Retina (tissue), 1 donor: ENCODE measurements around the gene SRPRB.

Experiments
- DNase-seq: peaks from one replicate; pipeline ENCODE4 v3.0.0-alpha.2; 2016

Gene SRPRB, protein sequence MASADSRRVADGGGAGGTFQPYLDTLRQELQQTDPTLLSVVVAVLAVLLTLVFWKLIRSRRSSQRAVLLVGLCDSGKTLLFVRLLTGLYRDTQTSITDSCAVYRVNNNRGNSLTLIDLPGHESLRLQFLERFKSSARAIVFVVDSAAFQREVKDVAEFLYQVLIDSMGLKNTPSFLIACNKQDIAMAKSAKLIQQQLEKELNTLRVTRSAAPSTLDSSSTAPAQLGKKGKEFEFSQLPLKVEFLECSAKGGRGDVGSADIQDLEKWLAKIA

DNA sequence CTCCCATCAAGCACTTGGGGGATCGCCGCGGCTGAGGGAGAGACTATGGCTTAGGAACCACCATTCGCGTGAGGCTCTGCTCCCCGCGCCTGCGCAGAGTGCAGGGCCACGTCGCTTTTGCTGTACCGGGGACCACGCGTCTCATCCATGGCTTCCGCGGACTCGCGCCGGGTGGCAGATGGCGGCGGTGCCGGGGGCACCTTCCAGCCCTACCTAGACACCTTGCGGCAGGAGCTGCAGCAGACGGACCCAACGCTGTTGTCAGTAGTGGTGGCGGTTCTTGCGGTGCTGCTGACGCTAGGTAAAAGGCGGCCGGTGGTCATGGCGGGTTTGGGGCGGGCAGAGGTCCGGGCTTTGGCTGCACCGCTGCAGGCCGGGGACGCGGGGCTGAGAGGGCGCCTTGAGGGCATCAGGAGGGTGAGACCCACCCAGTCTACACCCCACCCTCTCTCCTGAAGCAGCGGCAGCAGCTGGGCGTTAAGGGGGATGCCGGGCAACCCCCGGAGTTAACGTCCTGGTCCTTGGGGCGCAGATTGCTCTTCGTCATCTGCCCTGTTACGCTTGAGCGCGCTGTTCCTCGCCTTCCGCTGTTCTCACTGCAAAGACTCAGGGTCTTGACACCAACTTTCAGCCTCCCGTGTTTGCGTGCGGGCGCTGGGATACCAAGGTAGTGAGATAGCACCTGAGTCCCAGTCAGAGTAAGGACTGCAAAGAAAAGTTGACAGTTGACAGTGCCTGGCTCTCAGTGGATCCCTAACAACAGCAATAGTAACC, at the start of gene SRPRB:
Gene SRPRB (plus strand): TSS at position 114 of the 774 bp plus-strand sequence. CDS start 34 bp downstream, at position 148.
- peak; percentile 95 for DNase-seq

DNA sequence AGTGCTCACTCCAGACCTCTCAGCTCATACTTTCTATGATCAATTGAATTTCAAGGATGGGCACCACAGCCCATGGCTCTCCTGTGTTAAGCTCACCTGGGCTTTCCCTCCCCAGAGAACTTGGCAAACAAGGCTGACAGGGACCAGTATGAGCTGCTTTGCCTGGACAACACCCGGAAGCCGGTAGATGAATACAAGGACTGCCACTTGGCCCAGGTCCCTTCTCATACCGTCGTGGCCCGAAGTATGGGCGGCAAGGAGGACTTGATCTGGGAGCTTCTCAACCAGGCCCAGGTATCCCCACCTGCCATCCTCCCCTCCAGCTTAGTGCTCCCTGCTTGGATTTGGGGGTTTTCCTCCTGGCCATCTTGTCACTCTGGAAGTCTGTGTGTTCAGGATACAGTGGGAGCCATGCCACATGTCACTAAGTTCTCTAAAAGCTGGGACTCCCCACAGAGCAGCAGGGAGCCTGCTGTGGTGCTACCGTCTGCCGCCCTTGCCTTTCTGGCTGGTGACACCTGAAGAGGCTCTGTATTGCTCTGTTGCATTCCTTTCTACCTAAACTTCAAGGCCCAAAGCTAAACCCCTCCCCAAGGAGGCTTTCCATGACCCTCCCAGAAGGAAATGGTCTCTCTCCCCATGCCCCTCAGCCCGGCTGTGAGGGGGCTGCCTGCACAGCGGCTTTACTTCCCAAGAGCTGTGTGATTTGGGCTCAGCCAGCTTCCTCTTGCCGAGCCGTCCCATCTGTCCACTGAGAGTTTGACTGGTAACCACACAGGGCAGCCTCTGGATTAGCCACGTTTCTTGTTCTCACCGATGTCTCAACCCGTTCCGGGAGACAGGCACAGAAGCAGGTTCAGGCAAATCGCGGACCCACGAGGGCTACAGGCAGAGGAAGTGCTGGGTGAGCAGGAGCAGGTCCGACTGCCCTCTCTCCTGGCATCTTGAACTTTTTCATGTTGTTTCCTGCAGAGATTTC, 48.6 kb upstream of the SRPRB start:
- DNase-seq, result no peak

DNA sequence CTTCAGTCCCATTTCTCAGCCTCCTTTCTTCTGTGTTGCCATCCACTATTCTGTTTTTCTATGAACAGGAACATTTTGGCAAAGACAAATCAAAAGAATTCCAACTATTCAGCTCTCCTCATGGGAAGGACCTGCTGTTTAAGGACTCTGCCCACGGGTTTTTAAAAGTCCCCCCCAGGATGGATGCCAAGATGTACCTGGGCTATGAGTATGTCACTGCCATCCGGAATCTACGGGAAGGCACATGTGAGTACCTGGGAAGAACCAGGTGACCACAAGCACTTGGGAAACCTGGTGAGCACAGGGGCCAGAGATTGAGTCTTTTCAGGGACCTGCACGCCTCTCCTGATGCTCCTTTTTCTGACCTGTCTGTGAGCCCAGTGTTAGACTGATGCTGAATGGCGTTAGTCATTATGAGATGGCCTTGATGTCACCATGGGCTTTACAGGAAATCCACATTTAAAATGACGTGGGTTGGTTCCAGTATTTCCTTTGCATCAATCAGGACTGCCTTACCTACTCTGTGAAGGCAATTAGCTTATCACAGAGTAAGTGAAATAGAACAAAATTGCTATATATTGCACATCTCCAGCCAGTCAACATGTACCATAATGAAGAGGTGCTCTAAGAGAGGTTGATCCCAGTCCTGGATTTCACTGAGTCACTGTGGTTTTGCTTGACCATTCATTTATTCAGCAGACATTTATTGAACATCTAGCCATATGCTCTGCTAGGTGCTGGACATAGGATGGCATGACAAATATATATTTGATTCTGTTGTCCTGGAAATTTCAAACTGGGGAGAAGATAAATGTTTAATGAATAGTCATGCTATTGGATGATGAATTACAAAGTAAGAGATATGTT, 47.7 kb upstream of the SRPRB start:
- DNase-seq, result no peak

DNA sequence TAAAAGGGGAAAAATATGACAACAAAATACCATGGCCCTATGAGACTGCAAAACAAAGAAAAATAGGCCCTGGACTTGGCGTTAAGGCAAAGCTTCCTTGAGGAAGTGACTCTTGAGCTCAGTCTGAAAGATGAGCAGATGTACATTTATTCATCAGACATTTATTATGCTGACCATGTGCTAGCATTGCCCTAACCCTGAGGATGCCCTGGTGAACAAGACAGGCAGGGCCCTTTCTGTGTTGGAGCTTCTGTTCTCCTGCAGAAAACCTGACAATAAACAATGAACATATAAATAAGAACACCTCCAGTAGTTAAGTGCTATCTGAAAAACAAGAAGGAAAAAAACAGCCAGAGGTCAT, 47.1 kb upstream of the SRPRB start:
- DNase-seq, result no peak

DNA sequence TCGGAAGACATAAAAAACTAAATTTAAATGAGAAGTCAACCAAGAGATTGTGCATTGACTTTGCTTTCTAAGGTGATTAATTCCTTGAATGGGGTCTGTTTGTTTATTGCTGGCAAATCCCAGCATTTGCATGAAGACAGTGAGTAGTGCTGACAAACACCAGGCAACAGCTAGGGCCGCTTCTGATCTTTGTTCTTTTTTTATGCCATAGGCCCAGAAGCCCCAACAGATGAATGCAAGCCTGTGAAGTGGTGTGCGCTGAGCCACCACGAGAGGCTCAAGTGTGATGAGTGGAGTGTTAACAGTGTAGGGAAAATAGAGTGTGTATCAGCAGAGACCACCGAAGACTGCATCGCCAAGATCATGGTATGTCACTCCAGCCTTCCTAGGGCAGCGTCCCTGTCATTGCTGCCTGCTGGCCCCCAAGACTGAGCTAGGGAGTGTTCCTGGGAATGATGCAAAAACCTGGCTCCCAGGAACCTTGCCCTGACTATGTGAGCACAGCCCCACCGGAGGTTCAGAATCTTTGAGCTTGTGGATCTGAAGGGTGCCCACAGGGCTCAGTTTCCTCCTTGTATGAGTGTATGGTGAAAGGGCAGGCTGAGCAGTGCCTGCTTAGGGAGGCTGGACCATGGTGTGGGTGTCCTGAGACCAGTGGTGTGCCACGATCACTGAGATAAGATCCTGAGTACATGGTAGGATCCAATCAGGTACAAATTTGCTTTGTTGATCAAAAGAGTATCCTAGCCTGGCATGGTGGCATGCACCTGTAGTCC, 46.5 kb upstream of the SRPRB start:
- DNase-seq, result no peak

DNA sequence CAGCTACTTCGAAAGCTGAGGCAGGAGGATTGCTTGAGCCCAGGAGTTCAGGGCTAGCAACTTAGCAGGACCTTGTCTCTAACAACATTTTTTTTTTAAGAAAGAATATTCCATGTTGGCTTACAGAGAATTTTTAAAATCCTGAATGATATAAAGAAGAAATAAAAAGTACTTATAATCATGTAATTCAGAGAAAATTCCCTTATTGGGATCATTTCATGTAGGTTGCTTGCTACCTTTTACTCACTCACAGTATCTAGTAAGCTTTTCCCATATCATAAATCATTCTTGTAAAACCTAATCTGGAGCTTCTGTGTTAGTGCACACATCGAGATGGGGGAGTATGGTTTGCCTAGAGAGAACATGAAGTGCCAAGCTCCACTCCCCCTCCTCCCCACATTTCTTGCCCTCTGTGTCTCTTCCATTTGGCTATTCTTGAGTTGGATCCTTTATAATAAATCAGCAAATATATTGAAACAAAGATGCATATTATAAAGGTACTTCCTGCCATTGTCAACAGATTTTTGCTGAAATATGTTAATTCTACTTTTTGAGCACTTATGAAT, 45.8 kb upstream of the SRPRB start:
- no peak for DNase-seq

DNA sequence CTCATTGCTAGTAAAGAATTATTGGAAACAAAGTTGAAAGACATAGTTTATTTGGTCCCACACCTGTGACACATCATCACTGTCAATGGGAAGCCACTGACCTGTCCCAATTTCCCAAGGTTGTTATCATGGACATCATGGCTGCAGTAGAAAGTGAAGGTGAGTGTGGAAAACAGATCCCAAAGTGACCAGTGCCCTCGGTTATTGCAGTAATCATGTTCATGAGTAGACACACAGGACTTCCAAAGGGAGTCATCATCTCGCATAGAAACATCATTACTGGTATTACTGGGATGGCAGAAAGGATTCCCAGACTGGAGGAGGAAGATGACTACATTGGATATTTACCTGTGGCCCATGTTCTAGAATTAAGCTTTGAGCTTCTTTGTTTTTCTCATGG, 44.7 kb upstream of the SRPRB start:
- no peak for DNase-seq

DNA sequence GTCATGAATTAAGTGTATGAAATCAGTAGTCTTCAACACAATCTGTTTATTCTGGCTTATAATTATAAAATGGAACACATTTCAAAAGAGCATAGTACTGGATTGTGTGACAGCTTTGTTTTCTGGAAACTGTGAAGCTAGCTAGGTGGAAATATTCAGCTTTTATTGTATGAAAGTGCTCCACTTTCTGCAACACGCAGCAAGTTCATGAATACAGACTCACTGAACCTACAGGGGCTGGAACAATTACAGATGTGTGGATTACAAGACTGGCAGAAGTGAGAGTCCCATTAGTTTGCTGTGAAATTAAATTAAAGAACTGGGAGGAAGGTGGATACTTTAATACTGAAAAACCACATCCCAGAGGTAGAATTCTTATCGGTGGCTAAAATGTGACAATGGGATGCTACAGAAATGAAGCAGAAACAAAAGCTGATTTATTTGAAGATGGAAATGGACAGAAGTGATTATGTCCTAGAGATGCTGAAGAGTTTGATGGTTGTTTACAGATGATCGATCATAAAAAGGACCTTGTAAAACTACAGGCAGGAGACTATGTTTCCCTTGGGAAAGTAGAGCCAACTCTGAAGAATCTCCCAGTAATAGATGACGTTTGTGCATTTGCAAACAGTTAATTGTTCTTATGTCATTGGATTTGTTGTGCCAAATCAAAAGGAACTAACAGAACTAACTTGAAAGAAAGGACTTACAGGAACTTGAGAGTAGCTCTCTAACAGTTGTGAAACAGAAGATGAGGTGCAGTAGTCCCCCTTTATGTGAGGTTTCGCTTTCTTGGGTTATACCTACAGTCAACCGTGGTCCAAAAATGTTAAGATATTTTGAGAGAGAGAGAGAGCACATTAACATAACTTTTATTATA, 43.8 kb upstream of the SRPRB start:
- no peak for DNase-seq

DNA sequence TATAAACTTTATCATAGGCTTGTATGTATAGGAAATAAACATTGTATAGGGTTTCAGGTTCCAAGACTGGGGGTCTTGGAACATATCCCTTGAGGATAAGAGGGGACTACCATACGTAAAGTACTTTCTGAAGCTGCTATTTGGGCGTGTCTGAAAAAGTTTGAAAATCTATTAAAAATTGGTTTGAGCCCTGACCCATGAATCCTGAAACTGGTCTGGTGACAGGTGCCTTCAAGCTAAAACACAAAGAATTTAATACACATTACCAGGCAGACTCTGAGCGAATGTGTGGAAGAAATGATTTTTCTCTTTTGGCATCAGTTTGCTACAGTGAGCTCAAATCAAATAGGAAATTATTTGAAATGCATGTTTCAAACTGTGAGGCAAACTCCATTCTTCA, 43.1 kb upstream of the SRPRB start:
- DNase-seq, result no peak

DNA sequence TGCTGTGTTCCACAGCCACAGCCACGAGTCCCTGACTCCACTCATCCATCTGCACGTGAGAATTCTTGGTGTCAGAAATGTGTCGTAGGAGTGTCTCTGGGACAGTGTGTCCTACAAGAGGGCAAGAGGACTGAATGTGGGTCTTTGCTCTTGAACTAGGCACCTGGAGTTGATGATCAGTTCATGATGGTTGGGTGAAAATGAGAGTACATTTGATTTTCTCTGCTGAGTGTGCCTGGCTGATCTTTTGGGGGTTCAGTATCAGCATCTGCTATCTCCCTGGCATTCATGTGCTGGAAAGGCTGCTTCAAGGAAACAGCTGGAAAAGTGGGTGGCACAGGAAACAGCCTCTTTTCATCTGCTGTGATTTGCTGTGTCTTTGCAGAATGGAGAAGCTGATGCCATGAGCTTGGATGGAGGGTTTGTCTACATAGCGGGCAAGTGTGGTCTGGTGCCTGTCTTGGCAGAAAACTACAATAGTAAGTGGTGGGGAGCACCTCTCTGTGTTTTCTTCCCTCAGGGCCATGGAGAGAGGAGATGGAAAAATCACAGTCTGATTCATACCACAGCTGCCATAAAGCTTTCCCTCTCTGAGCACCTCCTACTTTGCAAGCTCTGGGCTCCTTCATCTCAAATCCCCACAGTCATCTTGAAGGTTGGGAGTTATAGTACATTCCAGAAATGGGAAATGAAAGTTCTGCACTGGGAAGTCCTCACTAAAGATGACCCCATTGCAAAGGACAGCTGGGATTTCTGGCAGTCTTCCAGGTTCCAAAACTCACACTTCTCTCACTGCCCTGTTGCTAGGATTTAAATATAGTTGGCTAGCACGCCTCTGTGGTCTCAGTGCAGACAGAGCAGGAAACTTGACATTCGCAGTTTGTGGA, 41.6 kb upstream of the SRPRB start:
- DNase-seq, result no peak

DNA sequence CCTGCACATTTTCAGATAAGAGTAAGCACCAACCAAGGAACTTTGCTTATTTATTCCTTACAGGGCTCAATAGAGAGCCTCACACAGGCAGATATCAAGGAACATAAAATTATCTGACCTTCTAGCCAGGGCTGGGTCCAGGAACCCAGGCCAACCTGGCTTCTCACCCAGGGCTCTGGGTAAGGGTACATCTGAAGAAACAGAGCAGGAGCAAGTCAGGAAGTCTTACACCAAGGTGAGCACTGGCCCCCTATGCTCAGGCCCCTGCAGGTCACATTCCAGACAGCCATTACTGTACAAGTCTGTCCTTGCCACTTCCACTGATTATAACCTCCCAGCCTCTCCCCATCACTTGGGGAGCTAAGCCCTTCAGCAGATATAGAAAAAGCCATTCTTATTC, 40.4 kb upstream of the SRPRB start:
- DNase-seq, result no peak

DNA sequence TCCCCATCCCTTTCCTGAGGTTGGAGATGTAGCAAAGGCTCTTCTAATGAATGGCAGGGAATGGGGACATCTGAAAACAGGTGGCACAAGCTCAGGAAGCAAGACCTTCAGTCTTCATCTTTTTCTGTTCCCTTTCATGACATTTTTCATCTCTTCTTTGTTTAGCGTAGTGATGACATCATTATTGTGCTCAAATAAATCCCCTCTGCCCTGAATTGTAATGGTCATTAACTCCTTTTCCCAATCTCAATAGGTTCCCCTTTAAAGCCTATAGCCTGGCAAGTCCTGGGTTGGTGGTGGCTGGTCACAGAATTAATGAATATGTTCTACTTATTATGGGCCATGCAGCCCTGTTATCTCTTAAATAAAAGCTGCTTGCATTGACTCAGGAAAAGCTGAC, 38.0 kb upstream of the SRPRB start:
- DNase-seq, result no peak

DNA sequence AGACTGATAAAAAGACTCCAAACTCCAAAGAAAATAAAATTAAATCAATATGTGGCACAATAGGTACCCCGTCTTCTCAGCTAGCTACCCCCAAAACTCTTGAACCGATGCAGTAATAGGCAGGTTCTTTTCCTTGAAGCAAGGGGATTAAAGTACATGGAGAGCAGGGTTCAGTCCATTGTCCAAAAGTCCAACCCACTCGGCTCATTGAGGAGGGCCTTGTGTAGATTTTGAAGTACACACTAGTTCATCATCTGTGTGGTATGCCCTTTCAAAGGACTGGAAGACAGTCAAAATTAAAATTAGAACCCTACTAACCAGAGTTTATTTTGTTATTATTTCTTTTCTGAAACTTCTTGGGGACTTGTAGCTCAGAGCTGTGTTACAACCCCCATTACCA, 36.1 kb upstream of the SRPRB start:
- DNase-seq, result no peak

DNA sequence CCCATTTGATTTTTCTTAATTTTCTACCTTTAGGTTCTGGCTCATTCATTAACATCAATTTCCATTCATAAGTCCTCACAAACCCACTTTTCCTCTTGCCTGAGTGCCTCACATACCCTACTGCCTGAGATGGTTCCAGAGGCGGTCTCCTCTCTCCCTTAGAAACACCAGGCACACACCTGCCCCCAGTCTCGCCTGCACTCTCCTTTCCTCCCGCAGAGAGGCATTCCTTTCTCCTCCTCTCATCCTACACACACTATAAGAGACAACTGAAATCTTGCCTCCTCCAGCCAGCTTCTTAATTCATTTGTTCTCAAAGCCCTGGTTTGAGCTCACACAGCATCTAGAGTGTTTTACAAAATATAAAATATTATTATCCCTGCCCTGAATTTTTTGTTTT, 31.9 kb upstream of the SRPRB start:
- no peak for DNase-seq

DNA sequence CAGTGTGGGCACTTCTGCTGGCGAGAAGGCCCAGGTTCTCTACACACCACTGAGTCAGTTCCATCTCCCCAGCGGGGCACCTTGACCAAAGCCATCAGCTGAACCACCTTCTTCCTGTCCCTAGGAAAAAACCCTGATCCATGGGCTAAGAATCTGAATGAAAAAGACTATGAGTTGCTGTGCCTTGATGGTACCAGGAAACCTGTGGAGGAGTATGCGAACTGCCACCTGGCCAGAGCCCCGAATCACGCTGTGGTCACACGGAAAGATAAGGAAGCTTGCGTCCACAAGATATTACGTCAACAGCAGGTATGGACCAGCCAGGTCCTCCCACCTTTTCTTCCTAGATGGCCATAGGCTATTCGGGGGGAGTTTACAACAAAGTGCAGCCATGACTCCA, 30.3 kb upstream of the SRPRB start:
- DNase-seq, result no peak

DNA sequence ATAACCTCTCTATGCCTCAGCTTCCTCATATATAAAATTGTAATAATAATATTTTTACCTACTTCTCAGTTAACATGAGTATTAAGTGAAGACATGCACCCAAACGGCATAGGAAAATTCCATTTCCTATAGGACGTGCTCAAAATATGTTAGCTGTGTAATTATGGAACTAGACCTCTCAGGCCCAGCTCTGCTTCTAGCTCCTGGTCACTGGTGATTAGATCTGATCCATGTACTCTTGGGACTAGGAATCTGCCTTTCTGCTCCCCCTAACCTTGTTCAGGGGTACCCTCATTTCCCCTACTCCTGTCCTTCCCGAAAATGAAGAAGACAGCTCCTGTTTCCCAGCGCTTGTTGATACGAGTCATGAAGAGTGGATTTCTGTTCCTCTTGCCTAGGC, 29.8 kb upstream of the SRPRB start:
- DNase-seq, result no peak

DNA sequence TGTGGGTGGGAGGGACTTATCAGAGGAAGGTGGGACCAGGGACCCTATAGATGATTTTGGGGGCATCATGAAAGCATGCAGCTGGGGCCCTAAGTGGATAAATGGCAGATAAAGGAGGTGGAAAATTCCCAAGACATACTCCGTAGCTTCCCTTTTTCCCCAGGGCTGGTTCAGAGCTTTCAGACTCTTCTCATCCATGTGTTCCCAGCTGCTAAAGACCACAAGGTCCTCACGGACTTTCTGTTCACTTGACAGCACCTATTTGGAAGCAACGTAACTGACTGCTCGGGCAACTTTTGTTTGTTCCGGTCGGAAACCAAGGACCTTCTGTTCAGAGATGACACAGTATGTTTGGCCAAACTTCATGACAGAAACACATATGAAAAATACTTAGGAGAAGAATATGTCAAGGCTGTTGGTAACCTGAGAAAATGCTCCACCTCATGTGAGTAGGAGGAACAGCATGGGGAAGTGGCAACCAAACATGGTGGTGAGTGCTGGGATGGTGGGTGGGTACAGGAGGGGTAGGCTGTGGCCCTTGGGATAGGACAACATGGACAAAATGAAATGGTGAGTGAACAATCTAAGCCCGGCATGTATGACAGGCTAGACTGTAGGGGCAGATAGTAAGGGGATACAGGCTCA, 28.7 kb upstream of the SRPRB start:
- no peak for DNase-seq

DNA sequence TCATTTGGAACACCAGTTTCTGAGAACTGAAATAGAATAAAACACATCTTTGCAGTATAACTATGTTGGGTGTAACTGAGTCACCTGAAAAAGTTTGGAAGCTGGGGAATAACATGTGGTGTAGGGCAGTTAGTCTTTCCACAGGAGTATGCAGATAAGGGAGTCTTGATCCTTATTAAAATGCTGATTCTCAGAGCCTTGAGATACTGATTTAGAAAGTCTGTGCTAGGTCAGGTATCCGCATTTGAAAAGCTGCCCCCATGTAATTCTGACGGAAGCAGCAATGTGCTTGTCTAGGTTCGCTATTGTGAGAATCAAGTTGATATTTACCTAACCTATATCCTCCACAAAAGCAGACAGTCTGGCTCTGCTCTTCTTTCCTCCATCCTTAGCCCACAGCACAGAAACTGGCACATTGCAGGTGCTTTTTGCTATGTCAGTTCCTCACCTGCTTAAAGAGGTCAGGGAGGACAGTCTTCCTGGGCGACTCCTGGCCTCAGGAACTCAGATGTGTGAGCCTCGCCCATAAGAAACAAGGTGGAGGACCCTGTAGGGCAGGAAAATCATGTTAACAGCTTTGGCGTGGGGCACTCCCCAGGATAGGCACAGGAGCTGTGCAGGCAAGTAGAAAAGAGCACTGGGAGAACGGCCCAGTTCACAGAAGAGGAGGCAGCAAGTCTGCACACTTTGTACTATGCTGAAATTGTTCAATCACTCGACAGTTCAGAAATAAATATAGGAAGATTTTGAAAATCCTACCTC, 27.6 kb upstream of the SRPRB start:
- DNase-seq, result no peak
